Vagina (tissue), 2 donors: Measurements from ENCODE around the gene FXYD6. TPM values are rescaled to one million over a fixed set of nuclear protein-coding genes. Genes with fewer than 3 reads are reported as not detected.

Experiments
- DNase-seq, 2 donors: peaks; one replicate each; pipeline ENCODE4 v3.0.0-alpha.2; 2017; ENCODE audit errors: extremely low spot score in 2 of 2
- H3K27ac ChIP-seq: fragments of 200-600 bp; sonication (generic); one replicate; pipeline ENCODE4 v1.5.1; 2019
- H3K27me3 ChIP-seq: fragments of 200-600 bp; sonication (generic); one replicate; pipeline ENCODE4 v1.5.1; 2019
- H3K36me3 ChIP-seq, 2 donors: fragments of 200-600 bp; sonication (generic); one replicate each; pipeline ENCODE4 v1.5.1; 2017 to 2019
- H3K4me1 ChIP-seq: fragments of 200-600 bp; sonication (generic); one replicate; pipeline ENCODE4 v1.5.1; 2019
- H3K4me3 ChIP-seq, 2 donors: fragments of 200-600 bp; sonication (generic); 1 replicate in 1 of 2; 2 replicates in 1 of 2; pipeline ENCODE4 v1.5.1; 2016 to 2019
- H3K9me3 ChIP-seq: fragments of 200-600 bp; sonication (generic); one replicate; pipeline ENCODE4 v1.5.1; 2019
- CTCF ChIP-seq, 3 experiments: fragments of 450-650 bp in 2 of 3; fragments of 200-600 bp in 1 of 3; sonication (generic) in 1 of 3; IDR thresholded peaks; one replicate each; pipeline ENCODE4 v1.5.1; 2017 to 2019; ENCODE audit warnings: antibody characterized with exemption in 3 of 3, mild to moderate bottlenecking in 2 of 3, moderate library complexity in 2 of 3
- POLR2A ChIP-seq, 2 donors: fragments of 450-650 bp; IDR thresholded peaks; one replicate each; pipeline ENCODE4 v1.6.1; 2017; ENCODE audit warnings: antibody characterized with exemption in 2 of 2, mild to moderate bottlenecking in 2 of 2, moderate library complexity in 2 of 2
- POLR2AphosphoS5 ChIP-seq, 2 donors: sonication (generic); formaldehyde crosslinking; IDR thresholded peaks; one replicate each; pipeline ENCODE4 v1.9.0; 2017; ENCODE audit warnings: antibody characterized with exemption in 2 of 2, mild to moderate bottlenecking in 2 of 2, low read depth in 1 of 2; ENCODE audit not compliant: insufficient read depth in 1 of 2
- intact Hi-C: fragments of 100-400 bp; cut with DNase I; formaldehyde crosslinking; loops from one replicate; pipeline ENCODE4 v1.15.1; 2023
- total RNA-seq: library from RNA; depleted of rRNA; stranded (reverse); fragments of >200 nt; gene quantifications from one replicate; pipeline ENCODE4 v1.2.3, GENCODE V29; 2016

FXYD6 gene
- total RNA-seq, 1 donor from 2014 or later: 75.4 TPM

GRCh38 chr11:117862753-117863152 lies 13.7 kb downstream of the FXYD6 start:
- H3K9me3 ChIP-seq: no peaks in the 10 kb centered on the region
- H3K36me3 ChIP-seq: no peaks in the 10 kb centered on the region
- peak overlapping the region; percentile 42 for H3K27ac ChIP-seq
- TF ChIP-seq POLR2A (IDR thresholded peaks at IDR 0.05) (no peak), CTCF (IDR thresholded peaks at IDR 0.05) (no peak), POLR2AphosphoS5 (IDR thresholded peaks at IDR 0.05; ENCODE audit: insufficient read depth in 1 of 2, low read depth in 1 of 2) (no peak)
- intact Hi-C loops: no loop called here
- H3K4me1 ChIP-seq: peaks cover 24% of the 10 kb centered on the region
- no peaks in the 10 kb centered on the region for H3K27me3 ChIP-seq
- no peak for DNase-seq
- no peak overlapping the region for H3K4me3 ChIP-seq

- no peaks in the 10 kb centered on the region for H3K9me3 ChIP-seq
- no peaks in the 10 kb centered on the region for H3K36me3 ChIP-seq
- no peaks in the 10 kb centered on the region for H3K27me3 ChIP-seq
- peaks cover 27% of the 10 kb centered on the region for H3K4me1 ChIP-seq
- peak overlapping the region; percentile 42 for H3K27ac ChIP-seq
- intact Hi-C loops: no loop called here
- TF ChIP-seq POLR2AphosphoS5 (IDR thresholded peaks at IDR 0.05; ENCODE audit: insufficient read depth in 1 of 2, low read depth in 1 of 2) (no peak), POLR2A (IDR thresholded peaks at IDR 0.05) (no peak), CTCF (IDR thresholded peaks at IDR 0.05) (no peak)
- DNase-seq: peak; percentile 77 to 93
- H3K4me3 ChIP-seq: no peak overlapping the region
Observed at GRCh38 chr11:117862019-117862725, 14.3 kb downstream of the FXYD6 start.

DNA sequence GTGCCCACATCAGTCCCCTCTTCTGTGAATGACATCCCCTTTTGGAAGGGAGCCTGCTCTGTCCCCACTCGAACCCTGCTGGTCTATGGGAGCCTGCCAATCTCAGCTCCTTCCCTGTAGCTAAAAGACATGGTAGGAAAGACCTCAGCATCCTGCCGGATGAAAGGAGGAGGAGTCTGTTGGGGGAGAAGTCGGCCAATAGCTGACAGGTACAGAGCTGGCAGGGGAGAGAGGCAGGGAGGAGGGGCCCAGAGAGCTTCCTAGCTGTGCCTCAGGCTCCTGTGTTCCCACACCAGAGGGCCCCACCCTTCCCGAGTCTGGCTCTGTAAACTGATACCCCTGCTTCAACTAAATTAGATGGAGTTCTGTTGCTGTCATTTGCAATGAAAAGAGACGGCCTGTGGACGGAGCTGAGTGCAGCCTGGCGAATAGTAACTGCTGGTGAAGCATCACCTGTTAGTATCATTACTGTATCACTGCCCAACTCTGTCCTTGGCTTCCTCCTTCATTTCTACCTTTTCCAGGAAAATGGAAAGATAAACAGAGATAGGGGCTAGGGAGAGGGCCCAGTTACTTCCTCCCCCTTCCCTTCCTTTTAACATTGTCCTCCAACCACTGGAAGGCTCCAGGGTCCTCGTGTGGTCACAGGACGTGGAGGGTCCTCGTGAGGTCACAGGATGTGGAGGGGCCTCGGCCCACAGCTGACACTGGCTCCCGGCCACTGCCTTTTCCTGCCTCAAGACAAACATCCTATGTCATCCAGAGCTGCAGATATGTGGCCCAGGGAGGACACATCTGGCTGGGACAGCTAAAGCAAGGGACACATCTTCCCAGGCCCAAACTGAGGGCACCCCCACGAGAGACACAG lies 15.1 kb downstream of the FXYD6 start:
- Histone ChIP-seq H3K27me3 (no peaks in the 10 kb centered on the region), H3K9me3 (no peaks in the 10 kb centered on the region), H3K27ac (peak overlapping the region; percentile 42), H3K4me3 (no peak overlapping the region), H3K4me1 (peaks cover 27% of the 10 kb centered on the region), H3K36me3 (no peaks in the 10 kb centered on the region)
- intact Hi-C loops: no loop called here
- TF ChIP-seq POLR2AphosphoS5 (IDR thresholded peaks at IDR 0.05; ENCODE audit: insufficient read depth in 1 of 2, low read depth in 1 of 2): no peak
- TF ChIP-seq CTCF (IDR thresholded peaks at IDR 0.05): no peak
- no peak for TF ChIP-seq POLR2A (IDR thresholded peaks at IDR 0.05)
- peak; percentile 67 to 81 for DNase-seq

DNA sequence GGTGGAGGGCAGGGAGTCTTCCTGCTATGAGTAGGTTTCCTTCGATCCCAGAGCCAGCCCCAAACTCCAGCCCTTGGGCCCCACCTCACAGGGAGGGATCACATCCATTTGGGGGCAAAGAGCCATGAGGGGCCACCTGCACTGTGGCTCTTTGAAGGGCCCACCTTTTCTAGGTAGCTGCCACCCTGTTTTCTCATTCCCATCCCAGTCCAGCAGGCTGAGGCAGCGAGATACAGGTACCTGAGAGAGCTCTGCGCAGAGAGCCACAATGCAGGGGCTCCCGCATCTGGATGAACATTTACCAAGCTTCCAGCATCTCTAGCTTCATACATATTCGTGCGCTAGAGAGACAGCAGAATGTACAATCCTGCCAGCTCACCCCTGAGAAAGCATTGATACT lies 16.3 kb downstream of the FXYD6 start:
- intact Hi-C loops: no loop called here

More for the DNA sequence above, 16.3 kb downstream of the FXYD6 start:
- Histone ChIP-seq H3K4me1 (peaks cover 27% of the 10 kb centered on the region), H3K27me3 (no peaks in the 10 kb centered on the region), H3K4me3 (no peak overlapping the region), H3K27ac (no peak overlapping the region), H3K9me3 (no peaks in the 10 kb centered on the region), H3K36me3 (no peaks in the 10 kb centered on the region)
- no peak for DNase-seq
- TF ChIP-seq POLR2A (IDR thresholded peaks at IDR 0.05) (no peak), CTCF (IDR thresholded peaks at IDR 0.05) (no peak), POLR2AphosphoS5 (IDR thresholded peaks at IDR 0.05; ENCODE audit: insufficient read depth in 1 of 2, low read depth in 1 of 2) (no peak)
